Medulla oblongata (tissue), 1 donor: ENCODE data around the gene MXRA7.
"Not testable (repeated sequence)": the region's sequence is repeated elsewhere in the genome, so short reads cannot be mapped to it uniquely, and the experiment has no call there.

Source experiments
- DNase-seq: peaks from one replicate; pipeline ENCODE4 v3.0.0-alpha.2; 2015; ENCODE audit errors: extremely low spot score

Gene MXRA7

GRCh38 chr17:76643553-76644148 is 67.1 kb downstream of the MXRA7 start, which contains the start of gene ST6GALNAC1:
ST6GALNAC1 (minus strand) TSS chr17:76643757; CDS start chr17:76643638, 119 bp downstream.
- no peak for DNase-seq

- DNase-seq, result no peak
These were observed 67.8 kb downstream of the MXRA7 start for GRCh38 chr17:76642994-76643393.

- no peak for DNase-seq
These were observed 68.7 kb downstream of the MXRA7 start for GRCh38 chr17:76642032-76642561.

GRCh38 chr17:76641501-76641900 is 69.3 kb downstream of the MXRA7 start:
- DNase-seq, result no peak

- DNase-seq, result no peak
These were observed 70.0 kb downstream of the MXRA7 start for GRCh38 chr17:76640550-76641380.

- DNase-seq, result no peak
These were observed 72.5 kb downstream of the MXRA7 start for GRCh38 chr17:76638263-76638662.

- DNase-seq, result not testable (repeated sequence)
These were observed 74.1 kb downstream of the MXRA7 start for GRCh38 chr17:76636486-76637206.

GRCh38 chr17:76635659-76636360 is 75.0 kb downstream of the MXRA7 start:
- DNase-seq, result no peak

- no peak for DNase-seq
These were observed 75.7 kb downstream of the MXRA7 start for GRCh38 chr17:76635039-76635438.

- DNase-seq, result no peak
These were observed 77.0 kb downstream of the MXRA7 start for GRCh38 chr17:76633628-76634328.

- no peak for DNase-seq
These were observed 78.8 kb downstream of the MXRA7 start for GRCh38 chr17:76631821-76632565.

- DNase-seq, result no peak
These were observed 80.6 kb downstream of the MXRA7 start for GRCh38 chr17:76630151-76630550.
